Activated T-cell treated with anti-CD3 and anti-CD28 coated beads for 48 hours (primary cell): ENCODE data around the gene THEM4.
"Not testable (repeated sequence)": the region's sequence is repeated elsewhere in the genome, so short reads cannot be mapped to it uniquely, and the experiment has no call there.

Experiments
- DNase-seq: peaks from one replicate; pipeline ENCODE4 v3.0.0-alpha.2; 2020; ENCODE audit warnings: low read depth

Gene THEM4

DNA sequence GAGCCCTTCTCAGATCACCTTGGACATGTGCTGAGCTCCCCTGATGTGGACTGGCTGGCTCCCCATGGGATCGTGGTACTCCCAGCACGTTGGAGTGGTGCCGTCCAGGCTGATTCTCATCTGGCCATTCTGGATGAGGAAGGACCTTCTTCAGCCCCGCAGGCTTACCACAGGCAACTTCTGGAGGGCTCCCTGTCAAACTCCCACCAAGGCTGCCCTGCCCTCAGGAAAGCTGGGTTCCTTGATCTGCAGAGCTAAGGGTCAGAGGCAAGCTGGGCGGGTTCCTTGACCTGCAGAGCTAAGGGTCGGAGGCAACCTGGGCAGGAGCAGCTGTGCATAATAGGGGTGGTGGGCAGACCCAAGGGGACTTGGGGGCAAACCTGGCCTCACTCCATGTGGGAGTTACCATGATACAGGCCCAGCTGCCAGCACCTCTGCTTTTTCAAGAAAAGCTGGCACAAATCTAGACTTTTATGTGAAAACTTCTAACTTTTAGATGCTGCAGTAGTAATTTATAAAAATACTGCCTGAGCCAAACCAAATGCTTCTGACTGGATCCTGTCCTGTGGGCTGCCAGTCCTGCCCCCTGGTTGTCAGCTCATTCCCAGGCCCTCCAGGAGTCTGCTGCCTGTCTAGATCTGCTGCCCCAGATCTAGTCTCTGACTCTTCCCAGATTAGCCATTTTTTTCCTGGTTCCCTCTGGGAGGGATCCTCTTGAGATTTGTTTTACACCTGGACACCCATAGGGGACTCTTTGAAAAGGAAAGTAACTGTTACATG, 50.2 kb downstream of the THEM4 start:
- no peak for DNase-seq

DNA sequence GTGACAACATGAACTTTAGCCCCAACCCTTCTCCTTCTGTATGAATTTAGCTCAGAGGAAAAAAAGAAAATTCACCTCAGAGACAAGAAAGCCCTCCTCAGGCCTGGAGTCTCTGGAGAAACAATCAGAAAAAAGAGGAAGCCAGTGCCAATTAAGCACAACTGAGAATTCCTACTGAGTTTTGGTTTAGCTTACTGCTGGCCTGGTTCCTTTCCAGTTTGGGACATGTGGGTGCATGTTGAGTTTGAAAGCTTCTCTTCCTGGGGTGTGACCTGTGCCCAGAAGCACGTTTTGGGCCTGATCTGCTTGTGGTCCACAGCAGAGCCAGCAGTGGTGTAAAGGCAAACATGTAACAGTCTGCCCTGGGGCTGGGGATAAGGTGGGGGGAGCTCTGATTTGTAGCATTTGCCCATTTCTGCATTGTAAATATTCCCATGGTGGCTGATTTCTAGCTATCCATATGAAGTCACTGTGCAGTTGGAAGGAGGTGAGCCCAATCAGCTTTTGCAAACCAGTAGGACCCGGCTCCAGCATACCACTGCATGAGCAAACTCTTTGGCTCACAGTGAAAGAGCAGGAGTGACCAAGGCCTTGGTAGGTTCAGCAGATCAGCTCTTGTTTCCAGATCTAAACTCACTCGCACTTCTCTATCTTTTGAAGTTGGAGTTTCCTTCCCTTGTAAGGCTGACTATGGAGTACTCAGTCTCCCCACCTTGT, 51.1 kb downstream of the THEM4 start:
- DNase-seq, result no peak

DNA sequence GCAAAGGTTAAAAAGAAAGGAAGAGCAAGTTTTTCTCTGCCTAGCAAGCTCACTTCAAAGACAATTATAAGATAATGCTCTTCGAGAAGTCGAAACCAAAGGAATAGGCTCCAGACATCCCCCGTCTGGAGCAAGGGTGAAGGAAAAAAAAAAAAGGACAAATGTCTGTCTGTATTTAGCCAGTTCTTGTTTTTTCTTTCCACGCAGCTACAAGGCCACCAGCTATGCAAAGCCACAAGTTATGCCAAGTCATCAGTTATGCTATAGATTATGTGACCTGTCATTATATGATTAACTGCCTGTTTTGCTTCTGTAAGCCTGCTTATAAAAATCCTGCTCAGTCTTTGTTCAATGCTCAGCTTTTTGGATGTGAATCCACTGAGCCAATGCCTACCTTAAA, 53.4 kb downstream of the THEM4 start:
- no peak for DNase-seq

DNA sequence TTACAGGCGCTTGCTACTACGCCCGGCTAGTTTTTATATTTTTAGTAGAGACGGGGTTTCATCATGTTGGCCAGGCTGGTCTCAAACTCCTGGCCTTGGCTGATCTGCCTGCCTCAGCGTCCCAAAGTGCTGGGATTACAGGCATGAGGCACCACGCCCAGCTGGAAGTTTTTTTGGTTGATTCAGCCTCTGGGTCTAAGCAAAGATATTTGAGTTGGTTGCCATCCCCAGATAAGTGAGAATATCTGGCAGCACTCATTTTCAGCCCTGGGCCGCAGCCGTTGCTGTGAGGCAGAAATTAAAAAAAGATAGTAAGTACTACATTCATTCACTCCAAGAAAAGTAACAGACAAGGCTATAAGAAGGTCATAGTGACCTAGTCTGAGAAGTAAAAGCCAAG, 53.8 kb downstream of the THEM4 start:
- not testable (repeated sequence) for DNase-seq

DNA sequence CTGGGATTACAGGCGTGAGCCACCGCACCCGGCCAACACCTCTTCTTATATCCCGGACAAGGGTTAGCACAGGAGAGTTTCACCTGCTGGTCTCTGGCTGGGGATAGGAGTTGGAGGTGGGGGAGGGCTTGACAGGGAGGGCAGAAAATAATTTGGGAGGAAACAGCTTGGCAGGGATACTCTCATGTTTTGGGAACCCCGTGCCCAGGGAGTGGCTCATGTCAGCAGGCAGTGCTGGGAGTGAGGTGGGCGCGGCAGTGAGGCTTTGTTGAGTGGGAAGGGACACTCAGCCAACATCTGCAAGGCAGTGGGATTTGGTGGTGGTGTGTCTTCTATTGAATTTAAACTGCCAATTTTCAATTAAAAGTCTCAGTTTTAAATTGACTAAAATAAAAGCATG, 54.7 kb downstream of the THEM4 start:
- DNase-seq, result no peak

DNA sequence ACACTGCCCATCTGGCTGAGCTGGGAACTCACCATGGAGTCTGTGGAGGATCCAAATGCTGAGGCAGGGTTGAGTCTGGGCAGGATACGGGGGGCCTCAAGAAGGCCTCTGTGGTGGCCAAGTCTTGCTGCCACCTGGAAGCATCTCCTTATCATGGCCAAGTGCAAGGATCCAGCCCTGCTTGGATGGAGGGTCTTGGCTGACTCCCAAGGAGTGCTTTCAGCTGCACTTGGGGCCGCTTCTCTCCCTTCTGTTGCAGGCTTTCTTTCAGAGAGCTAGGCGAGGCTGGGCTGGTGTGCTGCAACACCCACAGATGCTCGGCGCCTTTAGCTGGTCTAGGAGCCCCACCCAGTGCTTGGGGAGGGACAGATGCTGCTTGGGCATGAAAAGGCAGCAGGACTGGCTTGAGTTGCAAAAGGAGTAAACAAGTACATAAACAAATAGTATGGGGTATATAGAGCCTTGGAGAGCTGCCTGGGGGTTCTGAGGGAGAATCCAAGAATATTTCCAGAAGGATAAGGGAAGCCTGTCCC, 55.8 kb downstream of the THEM4 start, which contains the start of gene THEM5:
Gene THEM5 (minus strand): TSS at position 302 of the 533 bp plus-strand sequence. CDS start 147 bp downstream, at position 155.
- DNase-seq, result no peak

DNA sequence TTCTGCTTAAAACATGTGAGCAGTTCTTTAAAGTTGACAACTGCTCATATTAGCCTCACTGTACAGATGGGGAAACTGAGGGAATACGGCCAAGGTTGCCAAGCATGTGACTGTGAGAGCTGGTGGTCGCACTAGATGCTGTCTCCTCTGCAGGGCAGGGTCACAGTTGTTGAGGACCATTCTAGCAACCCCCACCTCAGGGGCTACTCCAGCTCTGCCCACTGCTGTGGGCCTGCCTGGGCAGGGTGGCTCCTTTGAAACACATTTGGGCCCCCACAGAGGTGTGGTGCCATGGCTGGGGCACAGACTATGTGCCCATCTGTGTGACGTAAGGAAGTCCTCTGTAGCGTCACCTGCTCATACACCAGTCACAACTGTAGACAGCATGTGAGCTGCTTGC, 56.6 kb downstream of the THEM4 start:
- no peak for DNase-seq

DNA sequence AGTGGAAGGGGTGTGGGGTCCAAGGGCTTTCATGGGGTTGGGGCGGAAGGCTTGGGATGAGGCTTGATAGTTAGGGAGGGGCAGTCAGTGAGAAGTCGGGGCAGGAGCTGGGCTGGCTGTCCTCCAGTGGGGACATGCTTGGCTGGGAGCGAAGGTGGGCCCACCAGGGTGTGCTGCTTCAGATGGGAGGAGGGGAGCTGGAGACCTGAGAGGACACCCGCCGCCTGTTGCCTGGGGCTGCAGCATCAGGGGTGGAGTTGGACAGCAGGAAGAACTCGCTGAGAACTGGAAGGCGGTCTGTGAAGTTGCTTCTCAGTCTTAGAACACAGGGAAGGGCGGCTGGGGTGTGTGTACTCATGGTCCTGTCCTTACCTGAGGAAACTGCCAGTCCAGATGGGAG, 57.4 kb downstream of the THEM4 start:
- no peak for DNase-seq

DNA sequence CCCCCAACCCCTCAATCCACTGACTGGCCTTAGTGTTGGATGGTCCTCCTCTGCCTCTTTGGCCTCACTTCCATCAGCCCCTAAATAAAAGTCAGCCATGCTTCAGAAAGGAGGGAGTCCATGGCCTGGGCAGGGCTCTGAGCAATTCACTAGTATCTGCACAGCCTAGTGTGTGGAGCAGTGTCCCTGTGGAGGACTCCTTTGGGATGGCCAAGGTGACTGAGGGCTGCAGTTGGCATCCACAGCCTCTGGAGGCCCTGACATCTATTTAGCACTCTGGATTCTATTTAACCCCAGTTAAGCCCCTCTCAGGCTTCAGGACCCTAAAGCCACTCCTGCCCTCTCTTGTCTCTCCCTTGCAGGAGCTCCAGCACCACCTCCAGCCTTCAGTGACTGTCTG, 59.4 kb downstream of the THEM4 start:
- no peak for DNase-seq

DNA sequence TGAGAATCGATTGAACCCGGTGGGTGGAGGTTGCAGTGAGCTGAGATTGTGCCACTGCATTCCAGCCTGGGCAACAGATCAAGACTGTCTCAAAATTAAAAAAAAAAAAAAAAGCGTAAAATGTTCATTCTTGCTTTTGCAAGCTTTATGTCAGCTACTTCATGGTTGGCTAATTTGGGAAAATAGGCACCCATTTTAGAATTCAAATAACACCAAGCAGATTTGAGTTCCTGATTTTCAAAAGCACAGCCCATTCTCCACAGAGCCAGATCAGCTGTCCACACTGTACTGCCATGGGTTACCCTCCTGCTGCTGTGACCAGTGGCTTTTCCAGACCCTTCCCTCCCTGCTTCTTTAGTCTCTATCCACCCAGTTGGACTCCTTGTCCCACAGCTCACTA, 60.2 kb downstream of the THEM4 start:
- no peak for DNase-seq

DNA sequence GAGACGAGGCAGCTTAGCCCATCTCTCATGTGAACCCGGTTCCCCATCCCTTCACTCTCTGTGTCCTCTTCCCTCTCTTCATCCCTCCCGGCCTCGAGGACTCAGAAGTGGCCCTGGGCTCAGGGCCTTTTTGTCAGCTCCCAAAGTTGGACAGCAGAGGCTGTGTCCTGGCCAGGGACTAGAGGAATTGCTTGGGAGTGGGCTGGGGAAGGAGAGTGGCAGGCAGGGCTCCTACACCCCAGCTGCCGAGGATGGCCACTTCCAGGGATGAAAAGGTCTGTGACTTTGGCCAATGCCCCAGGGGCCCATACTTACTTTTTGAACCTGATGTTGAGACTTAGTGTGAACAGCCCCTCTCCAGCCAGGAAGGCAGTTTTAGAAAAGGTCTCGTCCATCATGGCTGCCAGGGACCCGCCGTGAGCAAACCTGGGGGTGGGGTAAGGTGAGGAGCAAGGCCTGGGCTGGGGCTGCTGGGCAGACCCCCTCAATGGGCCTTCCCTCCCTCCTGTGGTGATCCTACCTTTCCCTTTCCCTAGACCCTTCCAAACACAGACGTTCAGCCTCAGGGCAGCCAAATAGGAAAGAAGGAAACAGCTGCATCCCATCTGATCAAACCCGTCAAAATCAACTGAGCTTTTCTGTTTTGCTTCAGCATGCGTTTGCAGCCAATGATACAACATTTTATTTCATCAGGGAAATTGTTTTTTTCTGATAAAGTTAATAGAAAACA, 61.3 kb downstream of the THEM4 start:
- no peak for DNase-seq

DNA sequence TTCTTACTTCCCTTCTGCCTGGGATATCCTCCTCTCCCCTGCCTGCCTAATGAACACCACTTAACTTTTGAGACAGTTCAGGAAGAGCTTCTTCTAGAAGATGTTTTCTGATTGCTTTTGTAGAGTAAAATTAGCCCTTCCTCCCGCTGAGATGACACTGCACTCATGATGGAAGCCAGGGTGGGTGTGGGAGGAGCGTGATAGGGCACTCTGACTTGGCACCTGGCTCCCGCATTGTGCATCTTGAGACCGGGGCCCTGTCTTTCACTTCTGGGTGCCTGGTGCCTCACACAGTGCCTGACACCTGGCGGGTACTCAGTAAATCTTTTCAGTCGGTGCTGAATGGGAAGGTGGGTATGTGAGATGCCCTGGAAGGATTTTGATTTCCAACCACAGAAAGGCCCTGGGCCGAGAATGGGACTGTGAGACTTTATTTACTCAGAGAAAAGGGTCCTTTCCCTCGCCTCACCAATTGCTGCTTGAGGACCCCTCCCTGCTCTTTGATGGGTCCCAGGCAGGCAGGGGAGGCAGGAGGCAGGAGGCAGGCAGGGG, 62.5 kb downstream of the THEM4 start:
- DNase-seq, result no peak

DNA sequence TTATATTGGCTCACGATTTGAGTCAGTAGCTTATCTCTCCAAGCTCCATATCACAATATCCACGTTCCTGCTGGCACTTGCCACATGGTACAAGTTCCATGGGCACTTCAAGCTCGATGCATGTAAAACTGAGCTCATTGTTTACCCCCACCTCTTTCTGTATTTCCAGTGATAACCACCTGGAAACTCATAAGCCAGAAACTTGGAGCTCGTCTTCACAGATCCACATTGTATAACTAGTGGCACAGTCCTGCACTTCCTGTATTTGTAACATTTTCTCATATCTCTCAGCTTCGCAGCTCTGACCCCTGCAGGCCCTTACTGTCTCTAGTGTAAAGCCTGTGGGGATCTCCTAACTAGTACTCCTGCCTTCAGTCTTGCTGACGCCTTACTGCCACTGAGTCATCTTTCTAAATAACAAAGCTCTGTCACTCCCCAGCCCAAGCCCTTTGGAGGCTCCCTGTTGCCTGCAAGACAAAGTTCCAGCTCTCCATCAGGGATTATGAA, 63.2 kb downstream of the THEM4 start:
- DNase-seq, result no peak

DNA sequence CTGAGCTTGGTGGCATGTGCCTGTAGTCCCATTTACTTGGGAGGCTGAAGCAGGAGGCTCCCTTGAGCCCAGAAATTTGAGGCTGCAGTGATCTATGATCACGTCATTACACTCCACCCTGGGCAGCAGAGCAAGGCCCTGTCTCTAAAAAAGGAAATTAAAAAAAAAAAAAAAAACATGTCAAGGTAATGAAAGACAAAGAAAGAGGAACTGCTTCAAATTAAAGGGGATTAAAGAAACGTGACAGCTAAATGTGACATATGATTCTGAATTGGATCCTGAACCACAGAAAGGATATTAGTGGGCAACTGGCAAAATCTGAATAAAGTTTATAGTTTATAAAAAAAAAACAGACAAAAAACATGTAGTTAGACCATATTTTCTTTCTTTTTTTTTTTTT, 65.9 kb downstream of the THEM4 start:
- no peak for DNase-seq

DNA sequence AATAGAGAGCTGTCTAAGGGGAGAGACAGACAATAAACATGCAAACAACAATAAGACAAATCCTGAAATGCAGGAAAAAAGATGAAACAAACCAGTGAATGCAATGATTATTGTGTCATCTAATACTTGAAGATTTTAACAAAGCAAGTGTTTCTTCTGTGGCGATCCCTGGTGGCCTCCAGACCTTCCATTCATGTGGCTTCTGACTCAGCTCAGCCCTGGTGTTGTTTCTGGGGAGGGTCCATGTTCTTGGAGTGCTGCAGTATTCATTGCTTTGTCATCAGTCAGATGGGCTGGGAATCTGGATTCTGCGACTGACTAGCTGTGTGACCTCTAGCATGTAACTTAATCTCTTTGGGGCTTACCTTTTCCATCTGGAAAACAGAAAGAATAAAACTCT, 68.2 kb downstream of the THEM4 start:
- no peak for DNase-seq

DNA sequence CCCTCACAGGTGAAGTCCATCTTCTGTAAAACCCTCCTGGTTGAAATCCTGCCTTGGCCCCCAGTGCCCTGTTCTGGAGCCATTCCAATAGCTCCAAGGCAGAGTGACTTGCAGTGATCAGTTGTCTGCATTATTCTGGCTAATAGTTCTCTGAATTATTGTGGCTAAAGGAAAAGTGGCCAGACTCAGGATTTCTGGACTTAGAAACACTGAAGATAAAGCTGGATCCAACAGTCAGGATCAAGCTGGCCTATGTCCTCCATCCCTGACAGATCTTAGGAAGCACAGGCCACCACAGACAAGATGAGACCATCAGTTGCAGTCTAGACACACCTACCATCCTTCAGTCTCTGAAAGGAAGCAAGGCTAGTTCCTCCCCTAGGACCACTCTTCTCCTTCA, 68.9 kb downstream of the THEM4 start:
- DNase-seq, result no peak

DNA sequence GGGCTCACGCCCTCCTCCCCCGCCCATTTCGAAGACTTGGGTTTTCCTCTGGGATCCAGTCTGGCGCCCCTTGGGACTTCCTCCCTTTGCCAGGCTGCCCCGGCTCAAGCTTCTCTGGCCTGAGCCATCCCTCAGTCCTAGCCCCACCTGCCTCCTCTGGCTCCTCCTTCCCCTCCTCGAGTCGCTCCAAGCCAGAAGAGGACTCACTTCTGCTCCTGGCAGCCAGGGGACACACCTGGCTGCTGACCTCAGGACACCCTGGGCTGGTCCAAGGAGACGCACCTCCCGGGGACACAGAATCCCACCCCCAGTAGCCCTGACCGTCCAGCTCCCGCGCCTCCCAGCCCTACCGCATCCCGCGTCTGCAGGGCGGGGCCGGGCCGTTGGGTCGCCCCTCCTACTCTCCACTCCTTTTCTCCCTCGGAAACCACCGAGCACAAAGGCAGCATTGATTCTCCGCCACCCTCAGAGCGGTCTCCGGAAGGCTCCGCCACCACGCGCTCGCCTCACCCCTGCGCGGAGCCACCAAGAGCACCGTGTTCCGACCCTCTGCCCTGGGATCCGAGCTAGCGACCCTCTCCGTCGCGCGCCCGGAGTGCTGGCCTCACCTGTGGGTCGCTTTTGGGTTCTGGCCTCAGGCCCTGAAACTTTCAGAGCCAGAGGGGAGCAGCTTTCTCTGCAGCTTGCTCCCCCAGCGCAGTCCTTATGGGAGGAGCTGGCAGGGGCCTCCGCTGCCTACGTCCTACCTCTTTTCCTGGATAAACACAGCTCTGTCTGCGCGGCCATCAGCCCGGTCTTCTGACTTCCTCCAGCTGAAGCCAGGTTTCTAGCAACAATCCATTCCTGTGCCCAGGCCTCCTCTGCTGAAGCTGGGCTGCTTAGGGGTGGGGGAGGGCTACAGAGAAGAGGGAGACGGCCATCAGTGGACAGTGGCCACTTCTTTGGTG, 69.6 kb downstream of the THEM4 start, which contains the start of gene C2CD4D:
Gene C2CD4D (minus strand): TSS at position 364 of the 947 bp plus-strand sequence. CDS start 831 bp downstream, outside the sequence.
- DNase-seq, result peak; percentile 65

DNA sequence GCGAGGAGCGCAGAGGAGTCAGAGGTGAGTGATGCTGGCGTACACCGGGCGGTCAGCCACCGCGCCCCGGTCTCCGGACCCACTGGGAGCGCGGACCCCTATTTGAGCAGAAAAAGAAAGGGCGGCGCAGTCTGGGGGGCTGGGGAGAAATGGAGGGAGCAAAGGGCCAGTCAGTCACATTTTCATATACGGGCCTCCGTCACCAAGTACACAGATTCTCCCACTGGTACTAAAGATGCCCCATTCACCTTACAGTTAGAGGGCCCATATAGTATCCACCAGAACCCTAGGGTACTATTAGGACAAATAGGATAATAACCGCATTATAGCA, 70.3 kb downstream of the THEM4 start:
- DNase-seq, result no peak

DNA sequence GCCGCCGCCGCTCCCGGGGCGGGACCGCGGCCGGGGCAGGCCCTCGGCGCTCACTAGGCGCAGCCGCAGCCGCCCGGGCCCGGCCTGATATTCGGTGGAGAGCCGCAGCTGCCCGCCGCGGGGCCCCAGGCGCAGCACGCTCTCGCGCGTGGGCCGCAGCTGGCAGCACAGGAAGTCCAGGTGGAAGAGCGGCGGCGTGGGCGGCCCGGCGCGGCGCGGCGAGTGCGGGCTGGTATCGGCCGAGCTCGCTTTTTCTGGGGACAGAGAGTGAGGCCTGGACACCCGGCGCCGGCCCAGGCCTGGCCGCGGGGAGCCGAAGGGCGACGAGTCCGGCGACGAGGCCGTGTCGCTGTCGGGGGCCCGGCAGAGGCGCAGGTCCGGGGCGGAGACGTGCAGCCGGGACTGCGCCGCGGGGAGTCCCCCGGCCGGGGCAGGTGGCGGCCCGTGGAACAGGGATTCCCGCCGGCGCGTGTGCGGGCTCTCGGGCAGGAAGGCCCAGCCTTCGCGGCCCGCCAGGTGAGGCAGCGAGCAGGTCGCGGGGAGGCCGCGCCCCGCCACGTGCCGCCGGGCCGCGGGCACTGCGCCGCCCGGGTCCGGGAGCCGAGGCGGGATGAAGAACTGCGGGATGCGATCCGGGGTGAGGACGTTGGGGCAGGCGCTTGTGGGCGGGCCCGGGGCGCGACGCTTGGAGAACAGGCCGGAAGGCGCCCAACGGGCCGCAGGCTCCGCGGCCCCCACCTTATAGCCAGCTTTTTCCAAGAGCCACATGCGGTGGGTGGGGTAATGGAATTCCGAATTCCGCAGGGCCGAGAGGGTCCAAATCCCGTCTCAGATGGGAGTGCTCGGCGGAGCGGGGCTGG, 70.9 kb downstream of the THEM4 start:
- DNase-seq, result peak; percentile 52

DNA sequence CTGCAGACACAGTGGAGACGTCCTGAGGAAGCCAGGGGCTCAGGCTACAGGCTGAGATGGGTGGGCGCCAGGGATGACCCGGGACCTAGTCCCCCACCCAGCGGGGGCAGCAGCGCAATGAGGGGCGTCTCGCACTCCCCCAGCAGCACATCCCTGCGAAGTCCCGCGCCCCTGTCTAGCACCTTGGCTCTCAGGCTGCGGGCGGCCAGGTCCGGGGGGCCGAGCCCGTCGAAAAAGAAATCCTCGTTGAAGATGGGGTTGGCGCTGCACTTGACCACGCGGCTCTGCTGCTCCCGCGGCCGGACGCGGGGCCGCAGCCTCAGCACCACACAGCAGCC, 71.5 kb downstream of the THEM4 start:
- no peak for DNase-seq
